Measurements from ENCODE around the gene CEP250.
"Not testable (repeated sequence)": the region's sequence is repeated elsewhere in the genome, so short reads cannot be mapped to it uniquely, and the experiment has no call there.

The CEP250 gene

DNA sequence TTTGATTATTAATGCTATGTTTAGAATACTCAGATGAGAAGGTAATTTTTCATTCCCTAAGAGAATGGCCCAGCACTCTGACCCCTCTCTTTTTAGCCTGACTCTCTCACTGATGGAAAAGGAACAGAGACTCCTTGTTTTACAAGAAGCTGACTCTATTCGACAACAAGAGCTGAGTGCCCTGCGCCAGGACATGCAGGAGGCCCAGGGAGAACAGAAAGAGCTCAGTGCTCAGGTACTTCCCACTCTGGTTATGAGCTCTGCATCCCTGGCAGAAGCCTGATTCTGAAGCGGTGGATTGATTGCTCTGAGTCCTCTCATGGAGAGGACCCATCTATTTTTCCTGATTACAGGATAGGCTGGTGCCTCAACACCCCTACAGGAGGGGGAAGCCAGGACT lies 41.1 kb downstream of the CEP250 start:
- in situ Hi-C loops (cut with MboI; ENCODE audit: low sequenced_read_pairs): no loop called here

DNA sequence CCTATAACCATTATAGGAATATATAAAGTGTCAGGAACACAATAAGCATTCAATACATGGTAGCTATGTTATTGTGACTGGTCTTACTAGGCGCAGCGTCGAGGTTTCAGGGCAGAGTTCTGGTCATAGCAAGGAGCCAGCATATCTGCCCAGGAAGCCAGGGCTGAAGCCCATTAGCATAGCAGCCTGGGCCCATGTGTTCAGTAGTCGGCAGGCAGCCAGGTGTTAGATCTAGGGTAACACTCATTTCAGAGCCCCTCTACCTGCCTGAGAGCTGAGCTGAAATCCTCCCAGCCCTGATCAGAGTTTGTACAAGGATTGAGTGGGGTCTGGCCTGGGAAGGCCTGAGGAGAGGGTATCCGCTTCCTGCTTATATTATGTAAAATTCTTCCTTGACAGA lies 41.9 kb downstream of the CEP250 start:
- in situ Hi-C loops (cut with MboI; ENCODE audit: low sequenced_read_pairs): no loop called here

DNA sequence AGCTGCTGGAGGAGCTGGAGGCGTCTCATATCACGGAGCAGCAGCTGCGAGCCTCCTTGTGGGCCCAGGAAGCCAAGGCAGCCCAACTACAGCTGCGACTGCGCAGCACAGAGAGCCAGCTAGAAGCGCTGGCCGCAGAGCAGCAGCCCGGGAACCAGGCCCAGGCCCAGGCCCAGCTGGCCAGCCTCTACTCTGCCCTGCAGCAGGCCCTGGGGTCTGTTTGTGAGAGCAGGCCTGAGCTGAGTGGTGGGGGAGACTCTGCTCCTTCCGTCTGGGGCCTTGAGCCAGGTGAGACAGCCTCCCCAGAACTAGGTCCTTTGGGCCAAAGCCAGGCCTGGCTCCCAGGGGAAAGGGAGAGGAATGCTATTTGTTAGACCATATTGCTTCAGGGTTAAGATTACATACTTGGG lies 42.4 kb downstream of the CEP250 start:
- in situ Hi-C loops (cut with MboI; ENCODE audit: low sequenced_read_pairs): no loop called here

DNA sequence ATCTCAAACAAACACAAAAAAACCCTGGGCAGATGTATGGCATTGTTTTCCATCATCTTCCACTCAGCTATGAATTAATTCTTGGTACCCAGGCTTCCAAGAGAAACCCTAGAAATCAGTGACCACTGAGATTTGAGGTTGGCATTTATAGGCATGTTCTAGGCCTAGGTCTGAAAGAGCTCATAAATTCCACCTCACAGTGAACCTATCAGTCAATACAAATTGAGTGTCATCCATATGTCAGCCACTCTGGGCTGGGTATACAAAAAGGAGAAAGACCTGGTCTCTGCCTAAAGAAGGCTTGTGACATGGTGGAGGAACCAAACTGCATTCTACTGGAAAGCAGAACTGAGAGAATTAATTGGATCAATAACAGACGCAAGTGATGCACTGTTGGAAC lies 43.9 kb downstream of the CEP250 start:
- in situ Hi-C loops (cut with MboI; ENCODE audit: low sequenced_read_pairs): no loop called here

DNA sequence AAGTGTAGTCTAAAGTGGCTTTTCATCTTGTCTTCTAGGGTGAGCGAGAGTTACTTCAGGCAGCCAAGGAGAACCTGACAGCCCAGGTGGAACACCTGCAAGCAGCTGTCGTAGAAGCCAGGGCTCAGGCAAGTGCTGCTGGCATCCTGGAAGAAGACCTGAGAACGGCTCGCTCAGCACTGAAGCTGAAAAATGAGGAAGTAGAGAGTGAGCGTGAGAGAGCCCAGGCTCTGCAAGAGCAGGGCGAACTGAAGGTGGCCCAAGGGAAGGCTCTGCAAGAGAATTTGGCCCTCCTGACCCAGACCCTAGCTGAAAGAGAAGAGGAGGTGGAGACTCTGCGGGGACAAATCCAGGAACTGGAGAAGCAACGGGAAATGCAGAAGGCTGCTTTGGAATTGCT lies 47.0 kb downstream of the CEP250 start:
- in situ Hi-C loops (cut with MboI; ENCODE audit: low sequenced_read_pairs): no loop called here

DNA sequence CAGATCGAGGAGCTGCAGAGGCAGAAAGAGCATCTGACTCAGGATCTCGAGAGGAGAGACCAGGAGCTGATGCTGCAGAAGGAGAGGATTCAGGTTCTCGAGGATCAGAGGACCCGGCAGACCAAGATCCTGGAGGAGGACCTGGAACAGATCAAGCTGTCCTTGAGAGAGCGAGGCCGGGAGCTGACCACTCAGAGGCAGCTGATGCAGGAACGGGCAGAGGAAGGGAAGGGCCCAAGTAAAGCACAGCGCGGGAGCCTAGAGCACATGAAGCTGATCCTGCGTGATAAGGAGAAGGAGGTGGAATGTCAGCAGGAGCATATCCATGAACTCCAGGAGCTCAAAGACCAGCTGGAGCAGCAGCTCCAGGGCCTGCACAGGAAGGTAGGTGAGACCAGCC lies 47.9 kb downstream of the CEP250 start:
- in situ Hi-C loops (cut with MboI; ENCODE audit: low sequenced_read_pairs): no loop called here

DNA sequence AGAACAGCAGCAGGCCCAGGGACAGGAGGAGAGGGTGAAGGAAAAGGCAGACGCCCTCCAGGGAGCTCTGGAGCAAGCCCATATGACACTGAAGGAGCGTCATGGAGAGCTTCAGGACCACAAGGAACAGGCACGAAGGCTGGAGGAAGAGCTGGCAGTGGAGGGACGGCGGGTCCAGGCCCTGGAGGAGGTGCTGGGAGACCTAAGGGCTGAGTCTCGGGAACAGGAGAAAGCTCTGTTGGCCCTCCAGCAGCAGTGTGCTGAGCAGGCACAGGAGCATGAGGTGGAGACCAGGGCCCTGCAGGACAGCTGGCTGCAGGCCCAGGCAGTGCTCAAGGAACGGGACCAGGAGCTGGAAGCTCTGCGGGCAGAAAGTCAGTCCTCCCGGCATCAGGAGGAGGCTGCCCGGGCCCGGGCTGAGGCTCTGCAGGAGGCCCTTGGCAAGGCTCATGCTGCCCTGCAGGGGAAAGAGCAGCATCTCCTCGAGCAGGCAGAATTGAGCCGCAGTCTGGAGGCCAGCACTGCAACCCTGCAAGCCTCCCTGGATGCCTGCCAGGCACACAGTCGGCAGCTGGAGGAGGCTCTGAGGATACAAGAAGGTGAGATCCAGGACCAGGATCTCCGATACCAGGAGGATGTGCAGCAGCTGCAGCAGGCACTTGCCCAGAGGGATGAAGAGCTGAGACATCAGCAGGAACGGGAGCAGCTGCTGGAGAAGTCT lies 48.6 kb downstream of the CEP250 start:
- in situ Hi-C loops (cut with MboI; ENCODE audit: low sequenced_read_pairs): no loop called here

DNA sequence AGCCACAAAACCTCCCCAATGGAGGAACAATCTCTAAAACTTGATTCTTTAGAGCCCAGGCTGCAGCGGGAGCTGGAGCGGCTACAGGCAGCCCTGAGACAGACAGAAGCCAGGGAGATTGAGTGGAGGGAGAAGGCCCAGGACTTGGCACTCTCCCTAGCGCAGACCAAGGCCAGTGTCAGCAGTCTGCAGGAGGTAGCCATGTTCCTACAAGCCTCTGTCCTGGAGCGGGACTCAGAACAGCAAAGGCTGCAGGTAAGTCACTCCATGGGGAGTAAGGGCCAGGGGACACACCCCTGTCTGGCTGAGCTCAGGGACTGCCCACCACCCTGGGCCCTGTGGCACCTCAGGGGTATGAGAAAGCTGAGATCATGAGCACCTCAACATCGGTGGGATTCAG lies 49.4 kb downstream of the CEP250 start:
- in situ Hi-C loops (cut with MboI; ENCODE audit: low sequenced_read_pairs): no loop called here

DNA sequence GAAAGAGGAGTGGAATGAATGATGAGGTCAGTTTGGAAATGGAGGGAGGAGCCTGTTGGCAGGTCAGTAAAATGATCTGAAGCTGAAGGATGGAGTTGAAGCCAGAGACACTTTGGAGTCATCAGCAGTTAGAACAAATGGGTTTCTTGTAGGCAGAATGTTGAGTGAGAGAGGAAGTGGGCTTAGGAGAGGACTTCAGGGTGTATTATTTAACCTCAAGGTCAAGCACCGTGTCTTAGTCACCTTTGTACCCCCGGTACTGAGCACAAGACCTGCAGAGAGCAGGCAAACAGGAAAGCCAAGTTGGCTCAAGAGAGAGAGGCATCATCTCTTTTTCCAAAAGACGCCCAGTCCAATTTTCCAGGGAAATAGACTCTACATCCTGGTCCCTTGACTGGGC lies 50.8 kb downstream of the CEP250 start:
- in situ Hi-C loops (cut with MboI; ENCODE audit: low sequenced_read_pairs): no loop called here

DNA sequence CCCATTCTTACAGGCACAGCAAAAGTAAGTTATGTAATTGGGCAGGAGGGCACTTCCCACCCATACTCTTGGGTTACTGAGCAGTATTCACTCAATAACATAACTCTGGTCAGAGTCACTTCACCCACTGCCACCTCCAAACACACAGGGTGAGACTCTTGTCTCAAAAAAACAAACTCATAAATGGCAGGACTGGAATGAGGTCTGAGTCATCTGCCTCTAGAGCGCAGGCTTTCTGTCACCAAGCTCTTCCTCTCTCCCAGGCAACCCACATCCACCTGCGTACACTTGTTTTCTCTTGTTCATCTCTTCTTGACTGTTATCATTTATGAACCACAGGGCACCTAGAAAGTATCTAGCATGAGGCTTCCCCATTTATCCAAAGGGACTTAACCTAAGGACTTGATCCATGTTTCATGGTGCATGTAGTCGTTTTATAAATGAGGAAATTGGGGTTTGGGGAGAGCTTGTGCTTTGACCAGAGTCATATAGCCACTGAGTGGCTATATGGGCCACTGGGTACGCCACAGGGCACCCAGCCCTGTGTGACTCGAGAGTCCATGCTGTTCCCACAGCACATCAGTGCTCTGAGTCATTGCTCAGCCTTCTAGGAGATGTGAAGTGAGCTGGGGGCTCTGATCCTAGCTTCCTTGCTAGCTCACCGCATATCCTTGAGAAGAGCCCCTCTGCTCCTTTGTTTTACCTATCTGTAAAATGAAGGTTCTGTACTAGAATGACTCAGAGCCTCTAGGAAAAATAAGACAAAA lies 51.7 kb downstream of the CEP250 start:
- in situ Hi-C loops (cut with MboI; ENCODE audit: low sequenced_read_pairs): no loop called here

DNA sequence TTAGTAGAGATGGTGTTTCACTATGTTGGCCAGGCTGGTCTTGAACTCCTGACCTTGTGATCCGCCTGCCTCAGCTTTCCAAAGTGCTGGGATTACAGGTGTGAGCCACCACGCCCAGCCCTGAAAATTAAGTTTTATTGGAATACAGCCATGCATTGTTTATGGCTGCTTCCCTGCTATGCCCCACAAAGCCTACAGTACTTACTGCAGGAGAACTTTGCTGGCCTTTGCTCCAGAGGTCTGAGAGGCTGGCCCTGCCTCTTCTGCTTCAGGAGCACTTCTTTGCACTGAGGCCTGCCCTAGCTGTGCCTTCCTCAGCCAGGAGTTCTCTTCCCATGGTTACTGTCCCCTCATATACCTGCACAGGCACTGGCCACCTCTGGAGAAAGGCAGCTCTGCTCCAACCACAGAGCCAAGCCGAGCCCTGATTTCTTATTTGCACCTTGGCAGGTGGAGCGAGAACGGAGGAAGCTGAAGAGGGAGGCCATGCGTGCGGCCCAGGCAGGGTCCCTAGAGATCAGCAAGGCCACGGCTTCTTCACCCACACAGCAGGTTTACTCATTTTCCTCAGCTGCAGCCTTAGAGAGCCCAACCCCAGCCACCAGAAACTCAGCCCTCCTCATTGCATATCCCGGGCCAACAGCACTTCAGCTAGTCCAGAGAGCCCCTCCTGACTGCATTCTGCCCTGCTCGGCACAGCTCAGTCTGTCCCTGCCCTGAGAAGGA lies 53.3 kb downstream of the CEP250 start:
- in situ Hi-C loops (cut with MboI; ENCODE audit: low sequenced_read_pairs): no loop called here

DNA sequence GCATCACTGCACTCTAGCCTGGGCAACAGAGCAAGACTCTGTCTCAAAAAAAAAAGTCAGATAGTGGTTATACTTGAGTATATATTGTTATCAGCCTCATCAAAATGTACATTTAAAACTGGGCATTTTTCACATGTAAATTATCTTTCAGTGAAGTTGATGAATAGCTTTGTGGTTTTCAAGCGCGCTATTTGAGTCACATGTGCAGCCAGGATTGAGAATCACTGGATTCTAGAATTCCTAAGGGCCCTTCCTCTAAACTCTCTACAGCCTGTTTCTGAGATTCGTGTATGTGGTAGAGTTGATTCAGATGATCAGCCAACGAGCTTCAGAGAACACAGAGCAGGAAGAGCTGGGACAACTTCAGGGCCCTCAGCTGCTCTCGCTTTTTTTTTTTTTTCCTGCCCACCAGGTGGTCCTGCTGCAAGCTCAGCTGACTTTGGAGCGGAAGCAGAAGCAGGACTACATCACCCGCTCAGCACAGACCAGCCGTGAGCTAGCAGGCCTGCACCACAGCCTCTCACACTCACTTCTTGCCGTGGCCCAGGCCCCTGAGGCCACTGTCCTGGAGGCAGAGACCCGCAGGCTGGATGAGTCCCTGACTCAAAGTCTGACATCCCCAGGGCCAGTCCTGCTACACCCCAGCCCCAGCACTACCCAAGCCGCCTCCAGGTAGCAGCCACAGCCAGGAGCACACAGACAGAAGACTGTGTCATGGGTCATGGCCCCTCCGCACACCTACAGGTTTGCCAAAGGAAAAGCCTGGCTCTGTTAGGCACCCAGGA lies 55.7 kb downstream of the CEP250 start:
- in situ Hi-C loops (cut with MboI; ENCODE audit: low sequenced_read_pairs): no loop called here

DNA sequence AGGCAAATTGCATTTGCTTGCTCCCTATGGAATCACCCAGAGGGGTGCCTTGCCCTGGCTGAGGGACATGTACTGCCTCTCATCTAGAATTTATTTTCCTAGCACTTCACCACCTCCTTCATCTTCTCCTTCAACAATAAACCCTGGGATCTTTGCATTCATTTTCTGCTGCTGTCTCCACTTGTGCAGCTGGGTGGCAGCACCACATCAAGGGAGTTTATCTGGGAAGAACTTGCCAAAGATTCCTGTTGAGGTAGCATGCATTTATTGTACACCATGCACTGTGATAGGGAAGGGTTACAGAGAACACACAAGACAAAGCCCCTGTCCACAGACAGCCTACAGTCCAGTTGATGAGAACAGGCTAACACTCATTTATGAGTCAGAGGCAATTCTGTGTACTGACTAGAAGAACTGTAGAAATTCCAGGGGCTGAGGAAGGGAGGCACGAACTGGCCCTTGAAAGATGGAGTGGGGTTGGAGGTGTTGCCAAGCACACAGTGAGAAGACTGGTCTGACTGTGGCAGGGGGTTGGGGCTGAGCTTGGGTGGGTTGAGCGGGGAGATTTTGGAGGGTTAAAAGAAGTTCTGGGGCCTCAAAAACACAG lies 56.5 kb downstream of the CEP250 start:
- in situ Hi-C loops (cut with MboI; ENCODE audit: low sequenced_read_pairs): no loop called here

DNA sequence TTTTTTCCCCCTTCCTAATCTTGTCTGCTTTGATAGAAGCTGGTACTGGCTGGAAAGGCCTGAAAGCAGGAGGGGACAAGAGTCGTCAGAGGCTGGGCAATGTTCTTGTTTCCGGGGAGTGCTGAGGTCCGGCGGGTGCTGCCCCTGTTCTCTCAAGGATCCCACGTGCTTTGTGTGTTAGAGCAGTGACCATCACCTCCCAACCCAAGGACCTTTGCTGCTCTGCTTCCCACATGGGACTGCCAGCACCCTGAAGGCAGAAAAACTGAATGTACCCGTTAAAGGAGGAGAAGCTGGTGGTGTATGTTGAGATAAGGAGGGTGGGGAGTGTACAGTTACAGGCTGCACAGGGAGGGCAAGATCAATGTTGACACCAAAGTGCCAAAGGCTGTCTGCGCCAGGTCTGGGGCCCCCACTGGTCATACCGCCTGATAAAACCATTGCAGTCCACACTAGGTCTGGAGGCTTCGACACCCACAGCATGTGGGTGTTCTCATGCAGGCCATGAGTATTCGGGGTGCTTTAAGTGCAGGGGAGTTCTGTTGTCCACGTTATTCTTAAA lies 59.1 kb downstream of the CEP250 start:
- in situ Hi-C loops (cut with MboI; ENCODE audit: low sequenced_read_pairs): no loop called here

DNA sequence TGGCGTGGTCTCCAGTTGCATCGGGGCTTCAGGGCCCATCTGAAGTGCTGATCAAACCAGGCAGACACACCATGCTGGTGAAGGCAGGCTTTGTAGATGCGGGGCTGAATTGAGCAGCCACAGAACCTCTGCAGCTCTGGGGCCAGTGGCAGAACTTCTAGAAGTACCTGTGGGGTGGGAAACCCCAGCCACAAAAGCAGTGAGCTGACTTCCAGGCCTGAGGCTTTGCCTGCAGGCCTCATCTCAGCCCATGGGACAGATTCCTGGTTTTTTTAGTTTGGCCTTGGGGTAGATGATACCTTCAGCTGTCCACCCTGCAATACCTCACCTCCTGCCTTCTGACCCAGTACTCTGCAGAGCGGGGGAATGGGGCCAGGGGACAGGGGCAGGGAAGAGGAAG lies 59.9 kb downstream of the CEP250 start:
- in situ Hi-C loops (cut with MboI; ENCODE audit: low sequenced_read_pairs): no loop called here

DNA sequence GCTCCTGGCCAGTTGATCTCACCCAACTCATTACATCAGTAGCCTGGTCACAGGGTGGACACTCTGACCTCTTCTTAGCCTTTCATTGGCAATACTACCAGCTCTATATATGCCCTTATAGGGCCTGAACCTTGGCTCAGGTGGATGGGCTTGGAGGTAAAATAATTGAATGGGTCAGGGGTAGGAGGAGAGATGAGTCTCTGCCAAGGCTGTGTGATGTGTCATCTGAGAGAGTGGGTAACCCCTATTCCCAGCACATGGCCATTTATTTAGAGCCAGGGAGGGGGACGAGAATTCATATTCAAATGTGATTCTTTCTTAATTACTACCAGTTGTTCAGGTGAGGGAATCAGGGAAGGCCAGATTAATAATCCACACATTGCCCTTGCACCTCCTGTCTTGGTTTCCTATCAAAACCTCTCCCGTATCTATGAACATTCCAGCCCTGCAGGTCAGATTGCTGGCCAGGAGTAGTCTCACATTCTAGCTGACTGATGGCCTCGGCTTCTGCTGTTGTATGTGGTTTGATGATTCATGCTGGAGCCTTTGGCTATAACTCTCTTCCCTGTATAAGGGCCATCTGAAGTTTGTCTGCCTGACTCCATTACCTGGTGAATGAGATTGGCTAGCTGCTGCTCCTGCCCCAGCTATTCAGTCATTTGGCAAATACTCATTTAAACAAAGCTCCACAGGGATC lies 60.7 kb downstream of the CEP250 start:
- in situ Hi-C loops (cut with MboI; ENCODE audit: low sequenced_read_pairs): no loop called here

DNA sequence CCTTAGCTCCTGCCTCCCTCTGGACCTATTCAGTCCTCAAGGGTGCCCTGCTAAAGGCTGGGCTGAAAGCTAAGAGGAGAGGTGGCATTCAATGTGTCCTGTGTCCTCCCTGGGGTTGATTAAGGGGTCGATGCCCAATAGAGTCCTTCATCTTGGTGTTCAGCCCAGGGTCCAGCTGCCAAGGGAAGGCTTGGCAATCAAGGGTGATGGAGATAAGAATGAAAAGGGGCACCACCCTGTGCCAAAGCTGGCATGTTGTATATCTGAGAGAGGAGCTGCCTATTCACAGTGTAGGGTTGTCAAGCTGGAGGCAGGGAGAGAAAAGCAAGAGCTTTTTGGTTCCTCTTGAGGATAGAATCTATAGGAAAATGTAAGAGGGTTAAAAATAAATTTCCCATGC lies 61.7 kb downstream of the CEP250 start:
- in situ Hi-C loops (cut with MboI; ENCODE audit: low sequenced_read_pairs): no loop called here

DNA sequence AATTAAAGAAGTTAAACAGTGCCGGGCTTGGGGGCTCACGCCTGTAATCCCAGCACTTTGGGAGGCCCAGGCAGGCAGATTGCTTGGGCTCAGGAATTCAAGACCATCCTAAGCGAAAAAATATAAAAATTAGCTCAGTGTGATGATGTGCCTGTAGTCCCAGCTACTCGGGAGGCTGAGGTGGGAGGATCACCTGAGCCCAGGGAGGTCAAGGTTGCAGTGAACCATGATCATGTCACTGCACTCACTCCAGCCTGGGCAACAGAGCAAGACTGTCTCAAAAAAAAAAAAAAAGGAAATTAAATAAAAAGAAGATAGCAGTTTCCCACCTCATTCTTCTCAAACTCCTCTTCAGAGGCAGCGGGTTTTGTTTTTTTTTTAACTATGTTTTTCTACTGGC lies 62.4 kb downstream of the CEP250 start:
- in situ Hi-C loops (cut with MboI; ENCODE audit: low sequenced_read_pairs): not testable (repeated sequence)

DNA sequence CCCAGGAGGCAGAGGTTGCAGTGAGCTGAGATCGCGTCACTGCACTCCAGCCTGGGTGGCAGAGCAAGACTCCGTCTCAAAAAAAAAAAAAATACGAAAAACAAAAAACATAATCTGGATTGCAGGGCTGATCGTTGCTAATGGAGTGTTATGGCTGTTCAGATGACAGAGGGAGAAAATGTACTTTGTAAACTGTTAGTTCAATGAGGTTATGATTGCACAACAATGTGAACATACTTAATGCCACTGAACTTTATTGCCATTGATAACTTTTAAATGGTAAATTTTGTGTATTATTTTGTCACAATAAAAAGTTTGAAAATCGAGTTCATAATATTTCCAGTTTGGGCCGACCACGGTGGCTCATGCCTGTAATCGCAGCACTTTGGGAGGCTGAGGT lies 63.6 kb downstream of the CEP250 start:
- in situ Hi-C loops (cut with MboI; ENCODE audit: low sequenced_read_pairs): no loop called here
